ENCODE results near the gene MCF2L2. TPM values are rescaled to one million over a fixed set of nuclear protein-coding genes. Genes with fewer than 3 reads are reported as not detected.

Gene MCF2L2
- total and polyA plus RNA-seq, 9 of the 15 experiments (the other 6 are each of a cell fraction or from before 2014, with no cell fraction given) = 0.56 to 4.2 (median 3.0) TPM

DNA sequence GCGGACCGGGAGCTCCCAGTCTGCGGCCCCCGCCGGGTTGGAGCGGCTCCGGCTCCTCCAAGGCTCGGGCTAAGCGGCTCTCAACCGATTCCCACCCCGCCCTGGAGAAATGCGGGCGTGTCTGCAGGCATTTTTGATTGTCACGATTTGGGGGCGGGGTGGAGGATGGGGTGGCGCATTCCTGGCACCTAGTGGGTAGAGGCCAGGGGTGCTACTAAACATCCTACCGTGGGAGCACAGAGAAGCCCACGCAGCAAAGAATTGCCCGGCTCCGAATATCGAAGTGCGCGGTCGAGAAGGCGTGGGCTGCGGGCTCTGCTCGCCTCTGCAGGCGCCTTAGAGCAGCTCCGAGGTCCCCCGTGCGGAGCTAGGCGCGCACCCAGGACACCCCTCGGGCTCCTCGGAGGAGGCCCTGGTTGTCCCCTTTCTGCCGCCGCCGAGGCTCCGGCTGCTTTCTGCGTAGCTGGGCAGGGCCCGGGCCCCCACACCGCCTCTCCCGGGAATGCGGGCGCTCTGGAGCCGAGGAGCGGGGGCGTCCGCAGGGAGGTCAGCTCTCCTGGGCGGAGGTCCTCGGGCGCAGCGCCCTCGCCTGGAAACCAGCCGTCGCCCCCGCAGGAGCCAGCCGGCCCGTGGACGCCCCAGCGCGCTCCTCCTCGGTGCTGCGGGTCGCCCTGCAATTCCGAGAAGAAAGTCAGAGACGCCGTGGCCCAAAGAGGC is 249.4 kb downstream of the MCF2L2 start (continued):
- TF ChIP-seq, protein P1, sequence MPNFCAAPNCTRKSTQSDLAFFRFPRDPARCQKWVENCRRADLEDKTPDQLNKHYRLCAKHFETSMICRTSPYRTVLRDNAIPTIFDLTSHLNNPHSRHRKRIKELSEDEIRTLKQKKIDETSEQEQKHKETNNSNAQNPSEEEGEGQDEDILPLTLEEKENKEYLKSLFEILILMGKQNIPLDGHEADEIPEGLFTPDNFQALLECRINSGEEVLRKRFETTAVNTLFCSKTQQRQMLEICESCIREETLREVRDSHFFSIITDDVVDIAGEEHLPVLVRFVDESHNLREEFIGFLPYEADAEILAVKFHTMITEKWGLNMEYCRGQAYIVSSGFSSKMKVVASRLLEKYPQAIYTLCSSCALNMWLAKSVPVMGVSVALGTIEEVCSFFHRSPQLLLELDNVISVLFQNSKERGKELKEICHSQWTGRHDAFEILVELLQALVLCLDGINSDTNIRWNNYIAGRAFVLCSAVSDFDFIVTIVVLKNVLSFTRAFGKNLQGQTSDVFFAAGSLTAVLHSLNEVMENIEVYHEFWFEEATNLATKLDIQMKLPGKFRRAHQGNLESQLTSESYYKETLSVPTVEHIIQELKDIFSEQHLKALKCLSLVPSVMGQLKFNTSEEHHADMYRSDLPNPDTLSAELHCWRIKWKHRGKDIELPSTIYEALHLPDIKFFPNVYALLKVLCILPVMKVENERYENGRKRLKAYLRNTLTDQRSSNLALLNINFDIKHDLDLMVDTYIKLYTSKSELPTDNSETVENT (CRISPR knock-in tag; IDR thresholded peaks at IDR 0.05) = no peak
- TF ChIP-seq KDM2B (CRISPR knock-in tag; IDR thresholded peaks at IDR 0.05) (no peak), POLR2AphosphoS5 (IDR thresholded peaks at IDR 0.05; ENCODE audit: control insufficient read depth, insufficient read depth, low read depth, low read length) (no peak), SP1 (CRISPR knock-in tag; IDR thresholded peaks at IDR 0.05) (0 out of 2 replicates have a peak, but pooled peaks have one; percentile 27), MGA (IDR thresholded peaks at IDR 0.05) (peak; percentile 31; the same call in 1 of the 2 replicates), TFAP4 (CRISPR knock-in tag; IDR thresholded peaks at IDR 0.05; ENCODE audit: borderline replicate concordance) (peak; percentile 48; the same call in 1 of the 2 replicates), EGR1 (conservative IDR thresholded peaks at IDR 0.05) (peak; percentile 82), RBM14 (IDR thresholded peaks at IDR 0.05; ENCODE audit: borderline replicate concordance, insufficient read depth, low read depth, low read length) (0 out of 2 replicates have a peak, but pooled peaks have one; percentile 51), FOXJ2 (tag; IDR thresholded peaks at IDR 0.05) (no peak), HDAC1 (IDR thresholded peaks at IDR 0.05) (0 out of 4 replicates have a peak, but pooled peaks of 1 of the 2 experiments have one; percentile 29)
